ENCODE measurements around the gene LRG1. TPM values are rescaled to one million over a fixed set of nuclear protein-coding genes. Genes with fewer than 3 reads are reported as not detected.

Gene LRG1
- total and polyA plus RNA-seq, 5 experiments from 2014 or later: not detected

DNA sequence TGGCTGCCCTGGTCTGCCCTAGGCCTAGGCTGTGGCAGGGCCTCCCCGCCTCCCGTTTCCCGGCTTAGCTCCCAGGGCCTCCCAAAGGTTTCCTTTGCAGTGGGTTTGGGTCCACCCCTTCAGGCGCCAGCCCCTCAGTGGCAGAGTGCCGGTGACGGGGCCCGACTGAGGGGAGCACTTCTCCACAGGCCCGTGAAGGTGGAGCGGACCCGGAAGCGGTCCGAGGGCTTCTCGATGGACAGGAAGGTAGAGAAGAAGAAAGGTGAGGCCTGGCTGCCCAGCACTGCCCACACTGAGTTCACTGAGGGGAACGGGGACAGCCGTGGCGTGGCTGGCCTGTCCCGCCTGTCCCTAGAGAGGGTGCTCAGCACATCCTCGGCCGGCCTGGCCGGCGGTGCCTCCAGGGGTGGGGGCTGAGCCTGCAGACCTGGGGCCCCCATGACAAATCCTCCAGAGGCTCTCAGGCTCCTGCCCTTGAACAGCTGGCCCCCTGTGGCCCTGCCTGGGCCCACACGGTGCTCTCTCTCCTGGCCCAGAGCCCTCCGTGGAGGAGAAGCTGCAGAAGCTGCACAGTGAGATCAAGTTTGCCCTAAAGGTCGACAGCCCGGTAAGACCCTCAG is 42.0 kb downstream of the LRG1 start:
- H3K4me3 Mint-ChIP-seq: no peak overlapping the region
- peaks cover 0 to 53% (median 0%) of the 10 kb centered on the region in 3 donors for H3K36me3 Mint-ChIP-seq
- POLR2A ChIA-PET: no interaction called here
- no peaks in the 10 kb centered on the region for H3K9me3 Mint-ChIP-seq
- H3K4me1 Mint-ChIP-seq: no peaks in the 10 kb centered on the region
- no peak overlapping the region for H3K27ac Mint-ChIP-seq
- ATAC-seq (no peak), DNase-seq (no peak)
- no peaks in the 10 kb centered on the region for H3K27me3 Mint-ChIP-seq

DNA sequence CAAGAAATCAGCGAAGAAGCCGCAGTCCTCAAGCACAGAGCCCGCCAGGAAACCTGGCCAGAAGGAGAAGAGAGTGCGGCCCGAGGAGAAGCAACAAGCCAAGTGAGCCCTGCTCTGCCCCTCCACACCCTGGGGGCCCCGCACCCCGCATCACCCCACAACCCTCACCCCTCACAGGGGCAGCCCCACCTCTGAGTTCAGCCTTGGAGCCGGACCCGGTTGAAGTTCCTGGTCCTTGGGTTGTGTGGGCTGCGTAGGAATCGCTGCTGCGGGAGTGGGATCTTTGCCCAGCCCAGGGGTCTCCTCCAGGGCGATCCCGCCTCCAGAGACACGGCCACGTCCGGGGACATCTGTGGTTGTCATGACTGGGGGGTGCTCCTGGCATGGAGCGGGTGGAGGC is 43.5 kb downstream of the LRG1 start:
- DNase-seq (no peak), ATAC-seq (no peak)
- Mint-ChIP-seq H3K36me3 (peaks cover 0 to 48% (median 0%) of the 10 kb centered on the region in 3 donors), H3K9me3 (no peaks in the 10 kb centered on the region), H3K27ac (no peak overlapping the region), H3K4me3 (no peak overlapping the region), H3K4me1 (no peaks in the 10 kb centered on the region), H3K27me3 (no peaks in the 10 kb centered on the region)
- POLR2A ChIA-PET: no interaction called here

DNA sequence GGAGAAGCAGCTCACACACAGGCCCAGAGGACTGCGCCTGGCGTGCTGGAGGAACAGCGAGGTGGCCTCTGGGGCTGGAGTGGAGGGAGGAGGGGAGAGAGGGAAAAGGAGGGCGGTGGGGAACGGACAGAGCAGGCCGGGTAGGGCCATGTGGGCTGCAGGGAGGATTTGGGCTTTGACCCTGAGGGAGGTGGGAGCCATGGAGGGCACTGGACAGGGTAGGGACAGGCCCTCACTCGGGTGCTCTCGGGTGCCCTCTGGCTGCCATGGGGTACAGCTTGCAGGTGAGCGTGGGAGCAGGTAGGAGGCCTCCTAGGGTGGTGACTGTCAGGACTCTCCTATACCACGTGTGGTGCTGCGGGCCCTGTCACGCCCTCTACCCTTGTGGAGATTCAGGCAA is 44.4 kb downstream of the LRG1 start:
- Mint-ChIP-seq H3K9me3 (no peaks in the 10 kb centered on the region), H3K27me3 (no peaks in the 10 kb centered on the region), H3K27ac (peak overlapping the region in 1 of 10 donors; percentile 34), H3K36me3 (peaks cover under 1 to 46% (median under 1%) of the 10 kb centered on the region in 3 donors), H3K4me1 (no peaks in the 10 kb centered on the region), H3K4me3 (no peak overlapping the region)
- DNase-seq (no peak), ATAC-seq (no peak)
- POLR2A ChIA-PET: no interaction called here

DNA sequence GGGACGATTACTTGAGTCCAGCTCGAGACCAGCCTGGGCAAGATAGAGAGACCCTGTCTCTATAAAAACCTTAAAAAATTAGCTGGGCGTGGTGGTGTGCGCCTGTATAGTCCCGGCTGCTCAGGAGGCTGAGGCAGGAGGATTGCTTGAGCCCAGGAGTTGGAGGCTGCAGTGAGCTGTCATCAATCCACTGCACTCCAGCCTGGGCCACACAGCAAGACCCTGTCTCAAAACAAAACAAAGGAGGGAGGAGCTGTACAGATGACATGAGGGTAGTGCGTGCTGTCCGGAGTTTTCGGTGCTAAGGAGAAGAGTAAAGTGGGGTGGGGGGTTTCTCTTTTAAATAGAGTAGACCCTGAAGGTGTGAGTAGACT is 45.2 kb downstream of the LRG1 start:
- no peaks in the 10 kb centered on the region for H3K9me3 Mint-ChIP-seq
- H3K4me3 Mint-ChIP-seq: no peak overlapping the region
- H3K36me3 Mint-ChIP-seq: peaks cover 3 to 46% (median 5%) of the 10 kb centered on the region in 3 donors
- H3K27ac Mint-ChIP-seq: peak overlapping the region in 2 of 10 donors; percentile 71 to 79
- H3K27me3 Mint-ChIP-seq: no peaks in the 10 kb centered on the region
- no peak for DNase-seq
- POLR2A ChIA-PET: interaction anchor here (0.6 kb wide), 1 partner anchor 925 kb away, joined by 4 read pairs; no protein-coding TSS in a partner anchor
- H3K4me1 Mint-ChIP-seq: no peaks in the 10 kb centered on the region
- no peak for ATAC-seq

DNA sequence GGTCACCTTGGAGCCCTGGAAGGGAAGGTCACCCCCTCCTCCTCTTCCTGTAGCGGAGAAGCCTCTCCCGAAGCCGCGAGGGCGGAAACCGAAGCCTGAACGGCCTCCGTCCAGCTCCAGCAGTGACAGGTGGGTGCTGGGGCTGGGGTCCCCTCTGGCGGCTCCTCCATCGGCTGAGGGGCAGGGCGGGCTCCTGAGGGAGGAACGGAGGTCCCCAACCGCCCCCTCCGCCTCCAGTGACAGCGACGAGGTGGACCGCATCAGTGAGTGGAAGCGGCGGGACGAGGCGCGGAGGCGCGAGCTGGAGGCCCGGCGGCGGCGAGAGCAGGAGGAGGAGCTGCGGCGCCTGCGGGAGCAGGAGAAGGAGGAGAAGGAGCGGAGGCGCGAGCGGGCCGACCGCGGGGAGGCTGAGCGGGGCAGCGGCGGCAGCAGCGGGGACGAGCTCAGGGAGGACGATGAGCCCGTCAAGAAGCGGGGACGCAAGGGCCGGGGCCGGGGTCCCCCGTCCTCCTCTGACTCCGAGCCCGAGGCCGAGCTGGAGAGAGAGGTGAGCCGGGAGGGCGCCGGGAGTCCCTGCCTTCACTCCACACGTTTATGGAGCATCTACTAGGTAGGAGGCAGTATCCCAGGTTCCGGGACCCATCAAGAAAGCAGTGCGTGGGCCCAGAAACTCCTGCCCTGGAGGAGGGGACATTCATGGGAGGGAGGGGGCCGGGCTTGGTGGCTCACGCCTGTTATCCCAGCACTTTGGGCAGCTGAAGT is 45.7 kb downstream of the LRG1 start:
- ATAC-seq: no peak
- no peaks in the 10 kb centered on the region for H3K4me1 Mint-ChIP-seq
- peak overlapping the region in 1 of 10 donors; percentile 79 for H3K27ac Mint-ChIP-seq
- no peak for DNase-seq
- H3K36me3 Mint-ChIP-seq: peaks cover 3 to 47% (median 6%) of the 10 kb centered on the region in 3 donors
- H3K9me3 Mint-ChIP-seq: no peaks in the 10 kb centered on the region
- H3K4me3 Mint-ChIP-seq: no peak overlapping the region
- no peaks in the 10 kb centered on the region for H3K27me3 Mint-ChIP-seq
- POLR2A ChIA-PET: interaction anchor here (0.6 kb wide), 1 partner anchor 924 kb away, joined by 4 read pairs; no protein-coding TSS in a partner anchor

DNA sequence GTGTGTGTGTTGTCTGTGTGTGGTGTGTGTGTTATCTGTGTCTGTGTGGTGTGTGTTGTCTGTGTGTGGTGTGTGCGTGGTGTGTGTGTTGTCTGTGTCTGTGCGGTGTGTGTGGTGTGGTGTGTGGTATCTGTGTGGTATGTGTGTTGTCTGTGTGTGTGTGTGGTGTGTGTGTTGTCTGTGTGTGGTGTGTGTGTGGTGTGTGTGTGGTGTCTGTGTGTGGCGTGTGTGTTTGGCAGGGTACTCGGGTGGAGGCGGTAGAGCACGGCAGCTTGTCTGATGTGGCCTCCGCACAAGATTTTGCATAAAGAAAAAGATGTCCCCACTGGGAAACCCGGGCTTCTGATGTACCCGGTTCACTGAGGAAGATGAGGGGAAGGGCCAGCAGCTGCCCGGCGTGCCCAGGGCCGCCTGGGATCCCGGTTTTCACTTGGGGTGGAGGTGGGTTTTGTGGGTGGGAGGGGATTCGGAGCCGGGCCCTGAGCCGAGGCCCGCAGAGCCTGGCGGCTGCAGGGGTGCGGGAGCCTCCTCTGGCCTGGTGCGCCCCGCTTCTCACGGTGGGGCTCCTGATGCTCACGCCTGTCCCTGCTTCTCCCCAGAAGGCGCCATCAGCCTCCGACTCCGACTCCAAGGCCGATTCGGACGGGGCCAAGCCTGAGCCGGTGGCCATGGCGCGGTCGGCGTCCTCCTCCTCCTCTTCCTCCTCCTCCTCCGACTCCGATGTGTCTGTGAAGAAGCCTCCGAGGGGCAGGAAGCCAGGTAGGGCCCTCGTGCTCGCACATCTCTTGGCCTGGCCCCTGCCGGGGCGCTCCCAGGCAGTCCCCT is 46.5 kb downstream of the LRG1 start:
- POLR2A ChIA-PET: no interaction called here
- Mint-ChIP-seq H3K36me3 (peaks cover 3 to 47% (median 6%) of the 10 kb centered on the region in 3 donors), H3K9me3 (no peaks in the 10 kb centered on the region), H3K27me3 (no peaks in the 10 kb centered on the region), H3K4me3 (no peak overlapping the region), H3K27ac (no peak overlapping the region), H3K4me1 (no peaks in the 10 kb centered on the region)
- ATAC-seq (no peak), DNase-seq (no peak)

DNA sequence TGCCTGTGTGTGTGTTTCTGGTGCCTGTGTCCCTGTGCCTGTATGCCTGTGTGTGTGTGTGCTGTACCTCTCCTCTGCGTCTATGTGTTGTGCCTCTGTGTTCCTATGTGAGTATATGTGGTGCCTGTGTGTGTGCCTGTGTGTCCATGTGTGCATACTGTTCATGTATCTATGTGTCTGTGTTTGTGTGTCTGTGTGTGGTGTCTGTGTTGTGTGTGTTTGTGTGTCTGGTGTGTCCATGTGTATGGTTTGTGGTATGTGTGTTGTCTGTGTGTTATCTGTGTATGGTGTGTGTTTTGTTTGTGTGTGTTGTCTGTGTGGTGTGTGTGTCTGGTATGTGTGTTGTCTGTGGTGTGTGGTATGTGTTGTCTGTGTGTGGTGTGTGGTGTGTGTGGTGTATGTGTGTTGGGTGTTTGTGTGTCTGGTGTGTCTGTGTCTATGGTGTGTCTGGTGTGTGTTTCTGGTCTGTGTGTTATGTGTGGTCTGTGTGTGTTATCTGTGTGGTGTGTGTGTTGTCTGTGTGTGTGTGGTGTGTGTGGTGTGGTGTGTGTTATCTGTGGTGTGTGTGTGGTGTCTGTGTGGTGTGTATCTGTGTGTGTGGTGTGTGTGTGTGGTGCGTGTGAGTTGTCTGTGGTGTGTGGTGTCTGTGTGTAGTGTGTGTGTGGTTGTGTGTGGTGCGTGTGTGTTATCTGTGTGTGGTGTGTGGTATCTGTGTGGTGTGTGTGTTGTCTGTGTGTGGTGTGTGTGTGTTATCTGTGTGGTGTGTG is 47.3 kb downstream of the LRG1 start:
- no peak for ATAC-seq
- DNase-seq: no peak
- peaks cover 0 to under 1% (median under 1%) of the 10 kb centered on the region in 4 donors for H3K4me1 Mint-ChIP-seq
- POLR2A ChIA-PET: no interaction called here
- H3K27me3 Mint-ChIP-seq: no peaks in the 10 kb centered on the region
- H3K9me3 Mint-ChIP-seq: no peaks in the 10 kb centered on the region
- H3K4me3 Mint-ChIP-seq: no peak overlapping the region
- H3K27ac Mint-ChIP-seq: no peak overlapping the region
- peaks cover 3 to 45% (median 6%) of the 10 kb centered on the region in 3 donors for H3K36me3 Mint-ChIP-seq

DNA sequence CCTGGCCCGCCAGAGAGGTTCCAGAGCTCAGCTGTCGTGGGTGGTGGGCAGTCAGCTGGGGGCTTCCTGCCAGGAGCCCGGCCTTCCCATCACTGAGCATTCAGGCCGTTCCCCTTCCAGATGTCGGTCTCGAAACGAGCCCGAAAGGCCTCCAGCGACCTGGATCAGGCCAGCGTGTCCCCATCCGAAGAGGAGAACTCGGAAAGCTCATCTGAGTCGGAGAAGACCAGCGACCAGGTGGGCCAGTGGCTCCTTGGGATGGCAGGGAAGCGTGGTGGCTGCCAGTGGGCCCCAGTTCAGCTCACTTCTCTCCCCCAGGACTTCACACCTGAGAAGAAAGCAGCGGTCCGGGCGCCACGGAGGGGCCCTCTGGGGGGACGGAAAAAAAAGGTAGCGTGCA is 48.4 kb downstream of the LRG1 start:
- POLR2A ChIA-PET: no interaction called here
- Mint-ChIP-seq H3K27me3 (no peaks in the 10 kb centered on the region), H3K27ac (no peak overlapping the region), H3K4me3 (no peak overlapping the region), H3K9me3 (no peaks in the 10 kb centered on the region), H3K4me1 (peaks cover 0 to 6% (median 1%) of the 10 kb centered on the region in 4 donors), H3K36me3 (peaks cover 3 to 49% (median 6%) of the 10 kb centered on the region in 3 donors)
- no peak for DNase-seq
- no peak for ATAC-seq

DNA sequence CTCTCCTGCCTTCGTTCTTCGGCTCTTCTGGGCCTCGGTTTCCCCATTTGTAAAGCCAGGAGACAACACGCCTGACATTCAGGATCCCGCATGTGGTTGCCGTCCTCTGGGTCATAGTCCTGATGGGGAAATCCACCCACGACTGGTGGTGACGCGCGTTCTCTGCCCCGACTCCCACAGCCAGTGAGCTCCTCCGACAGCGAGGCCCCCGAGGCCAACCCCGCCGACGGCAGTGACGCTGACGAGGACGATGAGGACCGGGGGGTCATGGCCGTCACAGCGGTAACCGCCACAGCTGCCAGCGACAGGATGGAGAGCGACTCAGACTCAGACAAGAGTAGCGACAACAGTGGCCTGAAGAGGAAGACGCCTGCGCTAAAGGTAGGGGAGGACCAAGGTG is 51.3 kb downstream of the LRG1 start:
- Mint-ChIP-seq H3K9me3 (no peaks in the 10 kb centered on the region), H3K27ac (no peak overlapping the region), H3K36me3 (peaks cover 3 to 47% (median 6%) of the 10 kb centered on the region in 3 donors), H3K4me3 (no peak overlapping the region), H3K27me3 (no peaks in the 10 kb centered on the region), H3K4me1 (peaks cover 0 to 8% (median 2%) of the 10 kb centered on the region in 4 donors)
- DNase-seq (no peak), ATAC-seq (no peak)
- POLR2A ChIA-PET: no interaction called here

DNA sequence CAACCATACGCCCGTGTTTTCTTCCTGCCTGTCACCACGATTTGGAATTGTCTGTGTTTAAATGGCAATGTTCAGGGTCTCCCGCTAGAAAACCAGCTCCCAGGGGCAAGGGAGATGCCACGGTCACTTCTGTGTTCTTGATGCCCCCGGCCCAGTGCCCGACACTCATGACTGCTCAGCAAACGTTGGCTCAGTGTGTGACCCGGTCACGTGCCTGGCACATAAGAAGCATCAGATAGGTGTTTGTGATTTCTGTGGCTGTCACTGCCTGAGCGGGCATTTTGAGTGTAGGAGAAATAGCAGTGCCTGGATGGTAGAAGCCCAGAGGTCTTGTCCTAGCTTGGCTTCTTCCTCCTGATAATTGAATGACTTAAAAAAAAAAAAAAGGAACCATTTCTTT is 52.3 kb downstream of the LRG1 start:
- DNase-seq: no peak
- Mint-ChIP-seq H3K27me3 (no peaks in the 10 kb centered on the region), H3K9me3 (no peaks in the 10 kb centered on the region), H3K4me1 (peaks cover 0 to 9% (median 2%) of the 10 kb centered on the region in 4 donors), H3K4me3 (no peak overlapping the region), H3K27ac (peak overlapping the region in 1 of 10 donors; percentile 57), H3K36me3 (peaks cover 3 to 51% (median 6%) of the 10 kb centered on the region in 3 donors)
- ATAC-seq: no peak
- POLR2A ChIA-PET: no interaction called here

Data from naive thymus-derived CD8-positive, alpha-beta T cell (primary cell).